HTR-8/SVneo (cell line): ENCODE data around the gene PPP2R5C.

Experiments used
- DNase-seq: peaks from one replicate; pipeline ENCODE4 v3.0.0; 2011; ENCODE audit warnings: low spot score, mixed read lengths; ENCODE audit not compliant: insufficient read length
- FAIRE-seq: peaks from 2 replicates; lab custom pipeline; 2011; peaks lifted over from hg19 to GRCh38; lab: Jason Lieb, UNC

PPP2R5C gene

GRCh38 chr14:101834397-101834796, 72.9 kb downstream of the PPP2R5C start:
- FAIRE-seq (no peak), DNase-seq (no peak)

- no peak for FAIRE-seq
- no peak for DNase-seq
These were observed 73.5 kb downstream of the PPP2R5C start for GRCh38 chr14:101834800-101835547.

- no peak for DNase-seq
- no peak for FAIRE-seq
These were observed 74.1 kb downstream of the PPP2R5C start for GRCh38 chr14:101835566-101835965.

GRCh38 chr14:101836135-101836534, 74.6 kb downstream of the PPP2R5C start:
- DNase-seq = no peak
- FAIRE-seq = no peak

GRCh38 chr14:101838476-101838875, 77.0 kb downstream of the PPP2R5C start:
- no peak for FAIRE-seq
- DNase-seq = no peak

GRCh38 chr14:101839236-101839635, 77.7 kb downstream of the PPP2R5C start:
- DNase-seq (no peak), FAIRE-seq (no peak)

GRCh38 chr14:101839661-101840060, 78.2 kb downstream of the PPP2R5C start:
- no peak for FAIRE-seq
- no peak for DNase-seq

GRCh38 chr14:101840649-101841369, 79.3 kb downstream of the PPP2R5C start:
- FAIRE-seq = no peak
- no peak for DNase-seq

GRCh38 chr14:101843038-101843437, 81.5 kb downstream of the PPP2R5C start:
- DNase-seq = no peak
- no peak for FAIRE-seq

GRCh38 chr14:101843665-101844064, 82.2 kb downstream of the PPP2R5C start:
- DNase-seq (no peak), FAIRE-seq (no peak)

- FAIRE-seq = no peak
- no peak for DNase-seq
These were observed 82.7 kb downstream of the PPP2R5C start for GRCh38 chr14:101844219-101844618.

GRCh38 chr14:101844751-101845150, 83.2 kb downstream of the PPP2R5C start:
- DNase-seq = no peak
- no peak for FAIRE-seq

GRCh38 chr14:101845496-101845895, 84.0 kb downstream of the PPP2R5C start:
- DNase-seq (no peak), FAIRE-seq (no peak)

- no peak for FAIRE-seq
- no peak for DNase-seq
These were observed 84.4 kb downstream of the PPP2R5C start for GRCh38 chr14:101845896-101846295.

- no peak for DNase-seq
- no peak for FAIRE-seq
These were observed 87.6 kb downstream of the PPP2R5C start for GRCh38 chr14:101849125-101849524.

- DNase-seq (no peak), FAIRE-seq (no peak)
These were observed 88.1 kb downstream of the PPP2R5C start for GRCh38 chr14:101849640-101850039.

GRCh38 chr14:101851183-101851582, 89.7 kb downstream of the PPP2R5C start:
- no peak for FAIRE-seq
- no peak for DNase-seq

- no peak for DNase-seq
- FAIRE-seq = no peak
These were observed 90.4 kb downstream of the PPP2R5C start for GRCh38 chr14:101851736-101852405.

- no peak for DNase-seq
- no peak for FAIRE-seq
These were observed 91.3 kb downstream of the PPP2R5C start for GRCh38 chr14:101852785-101853184.

GRCh38 chr14:101853455-101854018, 92.0 kb downstream of the PPP2R5C start:
- DNase-seq = no peak
- no peak for FAIRE-seq

- DNase-seq (no peak), FAIRE-seq (no peak)
These were observed 92.9 kb downstream of the PPP2R5C start for GRCh38 chr14:101854366-101854765.
